Myometrial cell (primary cell): ENCODE results near the gene ACSM5. TPM values are rescaled to one million over a fixed set of nuclear protein-coding genes. Genes with fewer than 3 reads are reported as not detected.

Source experiments
- total RNA-seq: library from RNA; depleted of rRNA; stranded (reverse); fragments of >200 nt; gene quantifications from 2 replicates; pipeline ENCODE4 v1.2.3, GENCODE V29; 2015

The ACSM5 gene
- total RNA-seq: not detected in 2 replicates

GRCh38 chr16:20409398-20410120, at the start of gene ACSM5:
Gene ACSM5, plus strand, starts transcription at chr16:20409534. Its CDS starts 1,951 bp downstream, at chr16:20411485.

GRCh38 chr16:20404637-20405036, 4.7 kb upstream of the ACSM5 start, which contains the start of gene PDILT:
Gene PDILT, minus strand, starts transcription at chr16:20404737. Its CDS starts 5,437 bp downstream, at chr16:20399300.

GRCh38 chr16:20451364-20451763, 42.0 kb downstream of the ACSM5 start, which contains the start of gene ACSM2A:
Gene ACSM2A, plus strand, starts transcription at chr16:20451521. Its CDS starts 8,594 bp downstream, at chr16:20460115.

Other genes with a start within 250 kb of the ACSM5 start
- not detected in 2 replicates for gene GP2, start 82.0 kb upstream of the ACSM5 start, total RNA-seq
- gene UMOD, start 56.8 kb upstream of the ACSM5 start, total RNA-seq: not detected in 2 replicates
- not detected in 2 replicates for gene PDILT, start 4.8 kb upstream of the ACSM5 start, total RNA-seq
- not detected in 2 replicates for gene ACSM2A, start 42.0 kb downstream of the ACSM5 start, total RNA-seq
- not detected in 2 replicates for gene ACSM2B, start 166.8 kb downstream of the ACSM5 start, total RNA-seq